Bronchial epithelial cell (primary cell): ENCODE measurements around the gene MKRN2. TPM values are rescaled to one million over a fixed set of nuclear protein-coding genes. Genes with fewer than 3 reads are reported as not detected.

ENCODE experiments used
- DNase-seq: peaks from one replicate; pipeline ENCODE4 v3.0.0-alpha.2; 2010; ENCODE audit warnings: low read depth
- FAIRE-seq: peaks from 2 replicates; lab custom pipeline; 2011; peaks lifted over from hg19 to GRCh38; lab: Jason Lieb, UNC
- H3K27me3 ChIP-seq: 2 replicates; pipeline ENCODE4 v1.5.1; 2011; ENCODE audit warnings: low read length; ENCODE audit not compliant: control insufficient read depth, insufficient read depth
- H3K36me3 ChIP-seq: 2 replicates; pipeline ENCODE4 v1.5.1; 2011; ENCODE audit warnings: low read length; ENCODE audit not compliant: control insufficient read depth, insufficient read depth
- H3K4me3 ChIP-seq: 2 replicates; pipeline ENCODE4 v1.5.1; 2011; ENCODE audit warnings: mild to moderate bottlenecking, low read depth, low read length, control low read depth
- CTCF ChIP-seq: IDR thresholded peaks from 2 replicates; pipeline ENCODE4 v1.5.1; 2011; ENCODE audit warnings: mild to moderate bottlenecking, moderate library complexity, low read length, control low read depth, inconsistent platforms; ENCODE audit not compliant: insufficient read depth, severe bottlenecking
- total RNA-seq: library from RNA; depleted of rRNA; stranded (reverse); fragments of >200 nt; gene quantifications from 2 replicates; pipeline ENCODE4 v1.2.1, GENCODE V29; 2014

The MKRN2 gene
- total RNA-seq, 1 donor from 2014 or later: 22.9 TPM

- no peaks in the 10 kb centered on the region for H3K27me3 ChIP-seq
- no peak for TF ChIP-seq CTCF
- FAIRE-seq: no peak
- DNase-seq: no peak
- H3K4me3 ChIP-seq: no peak overlapping the region
- H3K36me3 ChIP-seq: peaks cover 11% of the 10 kb centered on the region
Observed at GRCh38 chr3:12613250-12613649, 56.4 kb downstream of the MKRN2 start.

GRCh38 chr3:12615266-12615665 lies 58.4 kb downstream of the MKRN2 start:
- no peaks in the 10 kb centered on the region for H3K27me3 ChIP-seq
- no peak for FAIRE-seq
- H3K36me3 ChIP-seq: peaks cover 7% of the 10 kb centered on the region

GRCh38 chr3:12618426-12618825 lies 61.5 kb downstream of the MKRN2 start:
- peaks cover 7% of the 10 kb centered on the region for H3K36me3 ChIP-seq
- DNase-seq (no peak), FAIRE-seq (no peak)
- H3K27me3 ChIP-seq: no peaks in the 10 kb centered on the region
- no peak for TF ChIP-seq CTCF
- no peak overlapping the region for H3K4me3 ChIP-seq

More at GRCh38 chr3:12615266-12615665, 58.4 kb downstream of the MKRN2 start:
- no peak for TF ChIP-seq CTCF
- no peak for DNase-seq
- H3K4me3 ChIP-seq: no peak overlapping the region

GRCh38 chr3:12620305-12620704 lies 63.4 kb downstream of the MKRN2 start:
- no peak for TF ChIP-seq CTCF
- DNase-seq (no peak), FAIRE-seq (no peak)
- Histone ChIP-seq H3K4me3 (no peak overlapping the region), H3K36me3 (peaks cover 7% of the 10 kb centered on the region), H3K27me3 (no peaks in the 10 kb centered on the region)

GRCh38 chr3:12620729-12621128 lies 63.8 kb downstream of the MKRN2 start:
- TF ChIP-seq CTCF: no peak
- DNase-seq: no peak

GRCh38 chr3:12622335-12622734 lies 65.4 kb downstream of the MKRN2 start:
- DNase-seq: no peak

More at GRCh38 chr3:12620729-12621128, 63.8 kb downstream of the MKRN2 start:
- Histone ChIP-seq H3K27me3 (no peaks in the 10 kb centered on the region), H3K4me3 (no peak overlapping the region), H3K36me3 (peaks cover 5% of the 10 kb centered on the region)
- no peak for FAIRE-seq

More at GRCh38 chr3:12622335-12622734, 65.4 kb downstream of the MKRN2 start:
- Histone ChIP-seq H3K27me3 (no peaks in the 10 kb centered on the region), H3K36me3 (peaks cover 4% of the 10 kb centered on the region), H3K4me3 (no peak overlapping the region)
- no peak for TF ChIP-seq CTCF
- FAIRE-seq: no peak
